ENCODE data around the gene MAP3K14.

DNA sequence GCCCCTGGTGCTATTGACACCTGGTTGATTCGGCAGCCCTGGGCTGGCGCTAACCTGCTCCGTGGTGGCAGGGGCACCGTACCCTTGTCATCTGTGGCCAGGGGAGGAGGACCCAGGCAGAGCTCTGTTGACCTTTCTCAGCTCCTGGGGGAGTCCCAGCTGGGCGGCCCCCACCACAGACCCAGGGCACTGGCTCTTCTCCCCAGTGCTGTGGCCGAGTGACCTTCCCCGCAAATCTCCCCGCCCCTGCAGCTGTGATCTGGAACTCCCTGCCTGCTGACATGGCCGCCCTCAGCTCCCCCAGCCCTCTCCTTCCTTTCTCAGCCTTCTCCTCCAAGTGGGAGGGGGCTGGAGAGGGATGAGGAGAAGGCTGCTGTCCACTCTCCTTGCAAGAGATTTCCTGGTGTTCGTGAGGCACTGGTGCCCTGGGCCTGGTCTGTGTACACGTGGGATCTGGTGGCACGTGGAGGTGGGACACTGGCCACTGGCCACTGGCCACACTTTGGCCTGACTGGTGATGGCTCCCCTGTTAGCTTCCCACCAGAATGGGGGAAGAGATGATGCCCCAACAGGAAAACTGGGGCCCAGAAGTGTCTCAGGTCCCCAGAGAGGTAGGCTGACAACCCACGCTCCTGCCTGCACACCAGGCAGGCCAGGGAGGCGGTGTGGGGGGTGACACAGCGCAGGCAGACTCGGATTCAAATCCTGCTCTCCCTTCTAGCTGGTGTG lies 87.0 kb downstream of the MAP3K14 start:
- TF ChIP-seq POLR2A (IDR thresholded peaks at IDR 0.05): no peak
- TF ChIP-seq, protein P1, sequence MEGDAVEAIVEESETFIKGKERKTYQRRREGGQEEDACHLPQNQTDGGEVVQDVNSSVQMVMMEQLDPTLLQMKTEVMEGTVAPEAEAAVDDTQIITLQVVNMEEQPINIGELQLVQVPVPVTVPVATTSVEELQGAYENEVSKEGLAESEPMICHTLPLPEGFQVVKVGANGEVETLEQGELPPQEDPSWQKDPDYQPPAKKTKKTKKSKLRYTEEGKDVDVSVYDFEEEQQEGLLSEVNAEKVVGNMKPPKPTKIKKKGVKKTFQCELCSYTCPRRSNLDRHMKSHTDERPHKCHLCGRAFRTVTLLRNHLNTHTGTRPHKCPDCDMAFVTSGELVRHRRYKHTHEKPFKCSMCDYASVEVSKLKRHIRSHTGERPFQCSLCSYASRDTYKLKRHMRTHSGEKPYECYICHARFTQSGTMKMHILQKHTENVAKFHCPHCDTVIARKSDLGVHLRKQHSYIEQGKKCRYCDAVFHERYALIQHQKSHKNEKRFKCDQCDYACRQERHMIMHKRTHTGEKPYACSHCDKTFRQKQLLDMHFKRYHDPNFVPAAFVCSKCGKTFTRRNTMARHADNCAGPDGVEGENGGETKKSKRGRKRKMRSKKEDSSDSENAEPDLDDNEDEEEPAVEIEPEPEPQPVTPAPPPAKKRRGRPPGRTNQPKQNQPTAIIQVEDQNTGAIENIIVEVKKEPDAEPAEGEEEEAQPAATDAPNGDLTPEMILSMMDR (IDR thresholded peaks at IDR 0.05): no peak

Data from esophagus squamous epithelium (tissue), 4 donors.